ENCODE measurements around the gene DPM3.
A peak's percentile ranks its signal among the peaks of the same experiment; 100 is the strongest.

DPM3 gene

GRCh38 chr1:155135415-155136028, 4.8 kb downstream of the DPM3 start, which contains the start of gene SLC50A1:
TSS of gene SLC50A1 (plus strand) at chr1:155135852. CDS start at chr1:155135912, 60 bp downstream.
- no peaks in the 10 kb centered on the region for H3K27me3 ChIP-seq (replicated peaks in 2 of 5; ENCODE audit: control insufficient read depth in 4 of 5, insufficient read depth in 5 of 5, low read length in 4 of 5)
- peak; percentile 95 to 96 (median 96) for DNase-seq
- H3K4me3 ChIP-seq (ENCODE audit: control insufficient read depth in 1 of 7, extremely low read depth in 1 of 7, insufficient read depth in 4 of 7, low read depth in 2 of 7, low read length in 6 of 7): peak within 1 kb of the TSS; percentile 47 to 89 (median 76)
- no peaks in the 10 kb centered on the region for H3K9me3 ChIP-seq (ENCODE audit: control extremely low read depth in 1 of 5, control insufficient read depth in 4 of 5, insufficient read depth in 2 of 5, low read depth in 1 of 5, low read length in 4 of 5)
- H3K4me1 ChIP-seq (ENCODE audit: control extremely low read depth in 1 of 4, control insufficient read depth in 4 of 4, insufficient read depth in 4 of 4, low read length in 3 of 4): peaks cover 16 to 51% (median 45%) of the 10 kb centered on the region in 4 experiments
- ChIA-PET POLR2A (interaction anchor here (0.7 to 2.0 kb wide), 6 partner anchors 17 to 83 kb away, joined by 3 to 12 read pairs (median 4); partner anchors contain the start of gene KRTCAP2), CTCF (interaction anchor here (1.7 to 6.6 kb wide), 8 partner anchors 9 to 50 kb away, joined by 5 to 49 read pairs (median 8); partner anchors contain the start of genes KRTCAP2 and TRIM46)
- peak within 1 kb of the TSS; percentile 97 to 98 for H3K27ac ChIP-seq (ENCODE audit: insufficient read depth in 1 of 2, low read depth in 1 of 2, low read length in 2 of 2, poor library complexity in 1 of 2, severe bottlenecking in 2 of 2)
- under 1% methylated on average over 47 of the region's 52 CpGs for WGBS (ENCODE audit: insufficient coverage)
- peaks cover 3 to 41% (median 21%) of the 10 kb centered on the region in 4 experiments for H3K36me3 ChIP-seq (ENCODE audit: control insufficient read depth in 4 of 4, insufficient read depth in 4 of 4, low read length in 3 of 4)

- Histone ChIP-seq H3K4me3 (ENCODE audit: control insufficient read depth in 1 of 7, extremely low read depth in 1 of 7, insufficient read depth in 4 of 7, low read depth in 2 of 7, low read length in 6 of 7) (peak overlapping the region; percentile 47 to 89 (median 76)), H3K4me1 (ENCODE audit: control extremely low read depth in 1 of 4, control insufficient read depth in 4 of 4, insufficient read depth in 4 of 4, low read length in 3 of 4) (peaks cover 17 to 54% (median 49%) of the 10 kb centered on the region in 4 experiments), H3K9me3 (ENCODE audit: control extremely low read depth in 1 of 5, control insufficient read depth in 4 of 5, insufficient read depth in 2 of 5, low read depth in 1 of 5, low read length in 4 of 5) (no peaks in the 10 kb centered on the region), H3K27ac (ENCODE audit: insufficient read depth in 1 of 2, low read depth in 1 of 2, low read length in 2 of 2, poor library complexity in 1 of 2, severe bottlenecking in 2 of 2) (peak overlapping the region; percentile 97 to 98), H3K36me3 (ENCODE audit: control insufficient read depth in 4 of 4, insufficient read depth in 4 of 4, low read length in 3 of 4) (peaks cover 3 to 41% (median 21%) of the 10 kb centered on the region in 4 experiments), H3K27me3 (replicated peaks in 2 of 5; ENCODE audit: control insufficient read depth in 4 of 5, insufficient read depth in 5 of 5, low read length in 4 of 5) (no peaks in the 10 kb centered on the region)
- WGBS (ENCODE audit: insufficient coverage): 38% methylated on average over 18 of the region's 18 CpGs
- ChIA-PET CTCF (interaction anchor here (0.7 to 6.6 kb wide), 11 partner anchors 9 to 50 kb away, joined by 3 to 49 read pairs (median 8); partner anchors contain the start of genes KRTCAP2 and TRIM46), POLR2A (interaction anchor here (1.2 to 2.0 kb wide), 4 partner anchors 17 to 38 kb away, joined by 3 to 12 read pairs (median 4); partner anchors contain the start of gene KRTCAP2)
- no peak for DNase-seq
These were observed 5.4 kb downstream of the DPM3 start for GRCh38 chr1:155134880-155135414.

GRCh38 chr1:155134322-155134721, 6.0 kb downstream of the DPM3 start:
- no peak overlapping the region for H3K4me3 ChIP-seq (ENCODE audit: control insufficient read depth in 1 of 7, extremely low read depth in 1 of 7, insufficient read depth in 4 of 7, low read depth in 2 of 7, low read length in 6 of 7)
- no peak for DNase-seq
- peak overlapping the region in 1 of 2 experiments; percentile 98 for H3K27ac ChIP-seq (ENCODE audit: insufficient read depth in 1 of 2, low read depth in 1 of 2, low read length in 2 of 2, poor library complexity in 1 of 2, severe bottlenecking in 2 of 2)
- H3K9me3 ChIP-seq (ENCODE audit: control extremely low read depth in 1 of 5, control insufficient read depth in 4 of 5, insufficient read depth in 2 of 5, low read depth in 1 of 5, low read length in 4 of 5): no peaks in the 10 kb centered on the region
- H3K27me3 ChIP-seq (replicated peaks in 2 of 5; ENCODE audit: control insufficient read depth in 4 of 5, insufficient read depth in 5 of 5, low read length in 4 of 5): no peaks in the 10 kb centered on the region
- WGBS (ENCODE audit: insufficient coverage): 85% methylated on average over 1 of the region's 1 CpG
- CTCF ChIA-PET: interaction anchor here (0.7 to 6.6 kb wide), 11 partner anchors 10 to 49 kb away, joined by 3 to 49 read pairs (median 8); partner anchors contain the start of genes KRTCAP2 and TRIM46
- H3K4me1 ChIP-seq (ENCODE audit: control extremely low read depth in 1 of 4, control insufficient read depth in 4 of 4, insufficient read depth in 4 of 4, low read length in 3 of 4): peaks cover 14 to 55% (median 50%) of the 10 kb centered on the region in 4 experiments
- POLR2A ChIA-PET: interaction anchor here (1.2 kb wide), 1 partner anchor 16 kb away, joined by 3 read pairs; no protein-coding TSS in a partner anchor
- peaks cover 3 to 41% (median 21%) of the 10 kb centered on the region in 4 experiments for H3K36me3 ChIP-seq (ENCODE audit: control insufficient read depth in 4 of 4, insufficient read depth in 4 of 4, low read length in 3 of 4)

- no peak for DNase-seq
- POLR2A ChIA-PET: no interaction called here
- WGBS (ENCODE audit: insufficient coverage): 97% methylated on average over 4 of the region's 7 CpGs
- Histone ChIP-seq H3K27ac (ENCODE audit: insufficient read depth in 1 of 2, low read depth in 1 of 2, low read length in 2 of 2, poor library complexity in 1 of 2, severe bottlenecking in 2 of 2) (peak overlapping the region in 1 of 2 experiments; percentile 20), H3K4me1 (ENCODE audit: control extremely low read depth in 1 of 4, control insufficient read depth in 4 of 4, insufficient read depth in 4 of 4, low read length in 3 of 4) (peaks cover 14 to 58% (median 53%) of the 10 kb centered on the region in 4 experiments), H3K4me3 (ENCODE audit: control insufficient read depth in 1 of 7, extremely low read depth in 1 of 7, insufficient read depth in 4 of 7, low read depth in 2 of 7, low read length in 6 of 7) (no peak overlapping the region), H3K36me3 (ENCODE audit: control insufficient read depth in 4 of 4, insufficient read depth in 4 of 4, low read length in 3 of 4) (peaks cover 3 to 38% (median 21%) of the 10 kb centered on the region in 4 experiments), H3K9me3 (ENCODE audit: control extremely low read depth in 1 of 5, control insufficient read depth in 4 of 5, insufficient read depth in 2 of 5, low read depth in 1 of 5, low read length in 4 of 5) (no peaks in the 10 kb centered on the region), H3K27me3 (replicated peaks in 2 of 5; ENCODE audit: control insufficient read depth in 4 of 5, insufficient read depth in 5 of 5, low read length in 4 of 5) (no peaks in the 10 kb centered on the region)
- CTCF ChIA-PET: interaction anchor here (0.7 to 6.6 kb wide), 9 partner anchors 10 to 45 kb away, joined by 3 to 49 read pairs (median 8); partner anchors contain the start of genes KRTCAP2 and TRIM46
These were observed 6.5 kb downstream of the DPM3 start for GRCh38 chr1:155133799-155134281.

- Histone ChIP-seq H3K27me3 (replicated peaks in 2 of 5; ENCODE audit: control insufficient read depth in 4 of 5, insufficient read depth in 5 of 5, low read length in 4 of 5) (peaks cover 0 to 5% (median 0%) of the 10 kb centered on the region in 5 experiments), H3K36me3 (ENCODE audit: control insufficient read depth in 4 of 4, insufficient read depth in 4 of 4, low read length in 3 of 4) (peaks cover 0 to 31% (median 18%) of the 10 kb centered on the region in 4 experiments), H3K4me1 (ENCODE audit: control extremely low read depth in 1 of 4, control insufficient read depth in 4 of 4, insufficient read depth in 4 of 4, low read length in 3 of 4) (peaks cover 12 to 62% (median 60%) of the 10 kb centered on the region in 4 experiments), H3K4me3 (ENCODE audit: control insufficient read depth in 1 of 7, extremely low read depth in 1 of 7, insufficient read depth in 4 of 7, low read depth in 2 of 7, low read length in 6 of 7) (no peak overlapping the region), H3K27ac (ENCODE audit: insufficient read depth in 1 of 2, low read depth in 1 of 2, low read length in 2 of 2, poor library complexity in 1 of 2, severe bottlenecking in 2 of 2) (no peak overlapping the region), H3K9me3 (ENCODE audit: control extremely low read depth in 1 of 5, control insufficient read depth in 4 of 5, insufficient read depth in 2 of 5, low read depth in 1 of 5, low read length in 4 of 5) (no peaks in the 10 kb centered on the region)
- WGBS (ENCODE audit: insufficient coverage): 88% methylated on average over 1 of the region's 2 CpGs
- POLR2A ChIA-PET: no interaction called here
- CTCF ChIA-PET: interaction anchor here (0.8 to 8.6 kb wide), 6 partner anchors 11 to 43 kb away, joined by 3 to 52 read pairs (median 6); no protein-coding TSS in a partner anchor
- DNase-seq: no peak
These were observed 8.5 kb downstream of the DPM3 start for GRCh38 chr1:155131856-155132255.

- Histone ChIP-seq H3K4me1 (ENCODE audit: control extremely low read depth in 1 of 4, control insufficient read depth in 4 of 4, insufficient read depth in 4 of 4, low read length in 3 of 4) (peaks cover 10 to 64% (median 62%) of the 10 kb centered on the region in 4 experiments), H3K27ac (ENCODE audit: insufficient read depth in 1 of 2, low read depth in 1 of 2, low read length in 2 of 2, poor library complexity in 1 of 2, severe bottlenecking in 2 of 2) (no peak overlapping the region), H3K4me3 (ENCODE audit: control insufficient read depth in 1 of 7, extremely low read depth in 1 of 7, insufficient read depth in 4 of 7, low read depth in 2 of 7, low read length in 6 of 7) (no peak overlapping the region), H3K36me3 (ENCODE audit: control insufficient read depth in 4 of 4, insufficient read depth in 4 of 4, low read length in 3 of 4) (peaks cover 0 to 31% (median 18%) of the 10 kb centered on the region in 4 experiments), H3K9me3 (ENCODE audit: control extremely low read depth in 1 of 5, control insufficient read depth in 4 of 5, insufficient read depth in 2 of 5, low read depth in 1 of 5, low read length in 4 of 5) (no peaks in the 10 kb centered on the region), H3K27me3 (replicated peaks in 2 of 5; ENCODE audit: control insufficient read depth in 4 of 5, insufficient read depth in 5 of 5, low read length in 4 of 5) (peaks cover 0 to 5% (median 0%) of the 10 kb centered on the region in 5 experiments)
- DNase-seq: no peak
- 96% methylated on average over 8 of the region's 8 CpGs for WGBS (ENCODE audit: insufficient coverage)
- POLR2A ChIA-PET: interaction anchor here (0.9 to 2.0 kb wide), 2 partner anchors 36 to 68 kb away, joined by 3 to 8 read pairs; no protein-coding TSS in a partner anchor
- CTCF ChIA-PET: interaction anchor here (1.1 to 8.6 kb wide), 6 partner anchors 10 to 62 kb away, joined by 3 to 52 read pairs (median 6); no protein-coding TSS in a partner anchor
These were observed 9.0 kb downstream of the DPM3 start for GRCh38 chr1:155131285-155131684.

Data from common myeloid progenitor, CD34-positive (primary cell).